Tibial artery (tissue), 4 donors: ENCODE results near the gene LDLRAD2.

Experiments
- DNase-seq, 2 donors: peaks; one replicate each; pipeline ENCODE4 v3.0.0-alpha.2; 2019
- H3K27ac ChIP-seq, 2 donors: fragments of 200-600 bp; sonication (generic) in 1 of 2; 1 replicate in 1 of 2; 2 replicates in 1 of 2; pipeline ENCODE4 v1.5.1; 2018 to 2019; ENCODE audit warnings: mild to moderate bottlenecking in 1 of 2
- H3K27me3 ChIP-seq, 2 donors: fragments of 200-600 bp; sonication (generic) in 1 of 2; one replicate each; pipeline versions ENCODE4 v1.5.1 to v1.6.0; 2016 to 2019
- H3K36me3 ChIP-seq, 3 donors: fragments of 200-600 bp; sonication (generic) in 2 of 3; one replicate each; pipeline ENCODE4 v1.5.1; 2016 to 2019; ENCODE audit warnings: mild to moderate bottlenecking in 2 of 3
- H3K4me1 ChIP-seq, 4 donors: fragments of 200-600 bp; sonication (generic) in 2 of 4; 1 replicate in 3 of 4; 2 replicates in 1 of 4; pipeline ENCODE4 v1.5.1; 2016 to 2019
- H3K4me3 ChIP-seq, 2 donors: fragments of 200-600 bp; sonication (generic) in 1 of 2; 1 replicate in 1 of 2; 2 replicates in 1 of 2; pipeline ENCODE4 v1.5.1; 2018 to 2019; ENCODE audit warnings: mild to moderate bottlenecking in 2 of 2
- H3K9me3 ChIP-seq, 3 donors: fragments of 200-600 bp; sonication (generic) in 1 of 3; one replicate each; pipeline ENCODE4 v1.5.1; 2016 to 2019
- CTCF ChIP-seq, 2 experiments: fragments of 200-600 bp in 1 of 2; fragments of 450-650 bp in 1 of 2; IDR thresholded peaks; one replicate each; pipeline ENCODE4 v1.5.1; 2017 to 2019; ENCODE audit warnings: antibody characterized with exemption in 2 of 2, mild to moderate bottlenecking in 1 of 2, moderate library complexity in 1 of 2
- intact Hi-C: fragments of 100-400 bp; cut with DNase I; formaldehyde crosslinking; loops from one replicate; pipeline ENCODE4 v1.15.0; 2023; ENCODE audit warnings: low total_unique reads

The LDLRAD2 gene

DNA sequence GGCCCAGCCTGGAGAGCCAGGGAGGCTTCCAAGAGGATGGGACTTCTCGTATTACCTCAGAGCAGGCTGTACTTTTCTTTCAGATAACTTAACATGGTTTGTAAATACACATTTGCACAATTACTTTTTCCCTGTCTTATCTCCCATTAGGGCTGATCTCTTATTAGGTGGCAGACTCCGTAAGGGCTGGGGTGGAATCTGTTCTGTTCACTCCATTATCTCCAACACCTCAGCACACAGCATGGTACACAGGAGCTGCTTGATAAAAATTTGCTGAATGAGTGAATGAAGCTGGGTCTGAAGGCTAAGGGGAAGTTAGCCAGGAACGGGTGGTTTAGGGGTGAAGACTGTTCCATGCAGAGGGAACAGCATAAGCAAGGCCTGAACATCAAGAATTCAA lies 48.9 kb downstream of the LDLRAD2 start:
- H3K36me3 ChIP-seq: peaks cover 93 to 98% (median 97%) of the 10 kb centered on the region in 3 donors
- intact Hi-C loops: no loop called here
- H3K4me3 ChIP-seq: no peak overlapping the region
- H3K27me3 ChIP-seq: no peaks in the 10 kb centered on the region
- no peak for DNase-seq
- TF ChIP-seq CTCF (IDR thresholded peaks at IDR 0.05): no peak
- no peaks in the 10 kb centered on the region for H3K4me1 ChIP-seq
- no peak overlapping the region for H3K27ac ChIP-seq
- H3K9me3 ChIP-seq: no peaks in the 10 kb centered on the region

- Histone ChIP-seq H3K9me3 (no peaks in the 10 kb centered on the region), H3K27me3 (no peaks in the 10 kb centered on the region), H3K27ac (peak overlapping the region; percentile 10 to 26), H3K4me1 (no peaks in the 10 kb centered on the region), H3K4me3 (no peak overlapping the region), H3K36me3 (peaks cover 92 to 98% (median 97%) of the 10 kb centered on the region in 3 donors)
- DNase-seq: no peak
- intact Hi-C loops: no loop called here
- no peak for TF ChIP-seq CTCF (IDR thresholded peaks at IDR 0.05)
These were observed 49.8 kb downstream of the LDLRAD2 start for GRCh38 chr1:21861602-21862429.

- H3K9me3 ChIP-seq: no peaks in the 10 kb centered on the region
- DNase-seq: no peak
- peak overlapping the region in 1 of 2 donors; percentile 6 for H3K27ac ChIP-seq
- TF ChIP-seq CTCF (IDR thresholded peaks at IDR 0.05): no peak
- intact Hi-C loops: no loop called here
- H3K4me1 ChIP-seq: no peaks in the 10 kb centered on the region
- H3K4me3 ChIP-seq: no peak overlapping the region
- H3K36me3 ChIP-seq: peaks cover 89 to 96% (median 91%) of the 10 kb centered on the region in 3 donors
- no peaks in the 10 kb centered on the region for H3K27me3 ChIP-seq
These were observed 51.9 kb downstream of the LDLRAD2 start for GRCh38 chr1:21863981-21864380.

GRCh38 chr1:21864730-21865129 lies 52.7 kb downstream of the LDLRAD2 start:
- peaks cover 0 to 6% (median 4%) of the 10 kb centered on the region in 4 donors for H3K4me1 ChIP-seq
- no peak overlapping the region for H3K27ac ChIP-seq
- H3K4me3 ChIP-seq: no peak overlapping the region
- H3K36me3 ChIP-seq: peaks cover 81 to 96% (median 86%) of the 10 kb centered on the region in 3 donors
- H3K9me3 ChIP-seq: no peaks in the 10 kb centered on the region
- H3K27me3 ChIP-seq: no peaks in the 10 kb centered on the region
- intact Hi-C loops: no loop called here
- DNase-seq: no peak
- TF ChIP-seq CTCF (IDR thresholded peaks at IDR 0.05): no peak

- Histone ChIP-seq H3K36me3 (peaks cover 73 to 96% (median 78%) of the 10 kb centered on the region in 3 donors), H3K4me3 (no peak overlapping the region), H3K4me1 (peaks cover 0 to 15% (median 13%) of the 10 kb centered on the region in 4 donors), H3K9me3 (no peaks in the 10 kb centered on the region), H3K27me3 (no peaks in the 10 kb centered on the region), H3K27ac (peak overlapping the region; percentile 25 to 29)
- no peak for TF ChIP-seq CTCF (IDR thresholded peaks at IDR 0.05)
- intact Hi-C loops: no loop called here
- DNase-seq: no peak
These were observed 53.5 kb downstream of the LDLRAD2 start for GRCh38 chr1:21865609-21865942.
